CD4-positive, alpha-beta T cell (primary cell): ENCODE data around the gene PLEKHH2. TPM values are rescaled to one million over a fixed set of nuclear protein-coding genes. Genes with fewer than 3 reads are reported as not detected.

Experiments used
- ATAC-seq: fragments of 200-7000 bp; cut with Tn5 transposase; one replicate; pipeline ENCODE4 v1.10.0; 2022; ENCODE audit warnings: mild to moderate bottlenecking; ENCODE audit not compliant: poor library complexity
- CTCF ChIA-PET: fragments of 350-600 bp; sonication (Branson Sonifier 250); formaldehyde crosslinking; loops from one replicate; lab custom pipeline; 2021; ENCODE audit warnings: antibody characterized with exemption, inconsistent platforms; lab: Charles Lee
- POLR2A ChIA-PET: fragments of 350-600 bp; sonication (Branson Sonifier 250); formaldehyde crosslinking; loops from one replicate; lab custom pipeline; 2021; ENCODE audit warnings: antibody characterized with exemption, inconsistent platforms; lab: Charles Lee
- DNase-seq, 14 experiments: peaks; one replicate each; pipeline ENCODE4 v3.0.0-alpha.2; 2013 to 2020; ENCODE audit warnings: mixed read lengths in 2 of 14
- H3K27ac ChIP-seq, 2 donors: one replicate each; pipeline versions ENCODE4 v1.5.1 to v1.7.0; 2013; ENCODE audit warnings: low read length in 2 of 2, low read depth in 1 of 2, mild to moderate bottlenecking in 1 of 2
- H3K27me3 ChIP-seq, 2 experiments: 1 replicate in 1 of 2; 2 replicates in 1 of 2; pipeline versions ENCODE4 v1.6.1 to v1.7.0; 2013; ENCODE audit warnings: low read length in 2 of 2, control low read depth in 1 of 2, mild to moderate bottlenecking in 1 of 2, moderate library complexity in 1 of 2; ENCODE audit not compliant: insufficient read depth in 2 of 2, control insufficient read depth in 1 of 2
- H3K36me3 ChIP-seq: one replicate; pipeline ENCODE4 v1.6.1; 2013; ENCODE audit warnings: low read length, control low read depth; ENCODE audit not compliant: insufficient read depth
- H3K4me1 ChIP-seq: one replicate; pipeline ENCODE4 v1.6.1; 2013; ENCODE audit warnings: low read length, control low read depth; ENCODE audit not compliant: insufficient read depth
- H3K4me3 ChIP-seq: one replicate; pipeline ENCODE4 v1.5.1; 2013; ENCODE audit warnings: mild to moderate bottlenecking, low read length, moderate library complexity
- H3K9me3 ChIP-seq, 2 experiments: 1 replicate in 1 of 2; 2 replicates in 1 of 2; pipeline versions ENCODE4 v1.6.1 to v1.7.0; 2013; ENCODE audit warnings: low read length in 2 of 2, mild to moderate bottlenecking in 2 of 2, control low read depth in 1 of 2, moderate library complexity in 1 of 2; ENCODE audit not compliant: control insufficient read depth in 1 of 2, insufficient read depth in 1 of 2
- H3K27ac Mint-ChIP-seq: one replicate; pipeline ENCODE4 v1.8.0; 2020; ENCODE audit warnings: mixed read lengths
- H3K27me3 Mint-ChIP-seq: one replicate; pipeline ENCODE4 v1.8.0; 2021; ENCODE audit warnings: mixed read lengths
- H3K36me3 Mint-ChIP-seq: one replicate; pipeline ENCODE4 v1.8.0; 2021; ENCODE audit warnings: low read depth, mixed read lengths
- H3K4me1 Mint-ChIP-seq: one replicate; pipeline ENCODE4 v1.8.0; 2021; ENCODE audit warnings: low read depth, mixed read lengths
- H3K4me3 Mint-ChIP-seq: one replicate; pipeline ENCODE4 v1.8.0; 2020; ENCODE audit warnings: mild to moderate bottlenecking, mixed read lengths
- H3K9me3 Mint-ChIP-seq: one replicate; pipeline ENCODE4 v1.8.0; 2020; ENCODE audit warnings: mixed read lengths
- CTCF ChIP-seq: fragments of 200-600 bp; IDR thresholded peaks from one replicate; pipeline ENCODE4 v1.8.0; 2022; ENCODE audit warnings: antibody characterized with exemption, mild to moderate bottlenecking
- intact Hi-C, 2 experiments: fragments of 100-400 bp; cut with DNase I in 1 of 2; cut with micrococcal nuclease in 1 of 2; formaldehyde crosslinking; loops; one replicate each; pipeline versions ENCODE4 v1.15.1 to v1.9.0; 2023 to 2025; cut with DNase I, micrococcal nuclease
- total RNA-seq, 174 experiments: library from RNA in 2 of 174; stranded (reverse) in 2 of 174; gene quantifications; one replicate each; pipeline ENCODE4 v1.2.3 and lab custom pipeline; 2021 to 2026

PLEKHH2 gene
- total RNA-seq, 2 experiments from 2014 or later: 1.6 to 2.7 TPM

- H3K36me3 Mint-ChIP-seq: peaks cover 8% of the 10 kb centered on the region
- POLR2A ChIA-PET: no interaction called here
- Histone ChIP-seq H3K4me1 (no peaks in the 10 kb centered on the region), H3K9me3 (no peaks in the 10 kb centered on the region), H3K27me3 (no peaks in the 10 kb centered on the region), H3K4me3 (no peak overlapping the region), H3K36me3 (no peaks in the 10 kb centered on the region), H3K27ac (no peak overlapping the region)
- CTCF ChIA-PET: interaction anchor here (1.0 kb wide), 1 partner anchor 66 kb away, joined by 3 read pairs; no protein-coding TSS in a partner anchor
- no peaks in the 10 kb centered on the region for H3K9me3 Mint-ChIP-seq
- no peak overlapping the region for H3K27ac Mint-ChIP-seq
- H3K4me1 Mint-ChIP-seq: no peaks in the 10 kb centered on the region
- no peak for TF ChIP-seq CTCF
- H3K4me3 Mint-ChIP-seq: no peak overlapping the region
- ATAC-seq (no peak), DNase-seq (no peak)
- intact Hi-C loops: no loop called here
- no peaks in the 10 kb centered on the region for H3K27me3 Mint-ChIP-seq
Measured at GRCh38 chr2:43800894-43801293, 163.8 kb downstream of the PLEKHH2 start.

GRCh38 chr2:43802135-43802534 is 165.1 kb downstream of the PLEKHH2 start:
- POLR2A ChIA-PET: no interaction called here

GRCh38 chr2:43803113-43803512 is 166.1 kb downstream of the PLEKHH2 start:
- no peak for TF ChIP-seq CTCF
- no peaks in the 10 kb centered on the region for H3K27me3 Mint-ChIP-seq
- DNase-seq (no peak), ATAC-seq (no peak)
- no peaks in the 10 kb centered on the region for H3K27me3 ChIP-seq
- no peaks in the 10 kb centered on the region for H3K4me1 ChIP-seq
- no peaks in the 10 kb centered on the region for H3K36me3 ChIP-seq
- no peaks in the 10 kb centered on the region for H3K9me3 Mint-ChIP-seq
- no peaks in the 10 kb centered on the region for H3K9me3 ChIP-seq
- H3K4me1 Mint-ChIP-seq: no peaks in the 10 kb centered on the region
- H3K4me3 ChIP-seq: no peak overlapping the region
- no peak overlapping the region for H3K27ac ChIP-seq
- no peak overlapping the region for H3K27ac Mint-ChIP-seq
- CTCF ChIA-PET: no interaction called here
- POLR2A ChIA-PET: no interaction called here
- intact Hi-C loops: no loop called here
- no peak overlapping the region for H3K4me3 Mint-ChIP-seq
- peaks cover 17% of the 10 kb centered on the region for H3K36me3 Mint-ChIP-seq

More at GRCh38 chr2:43802135-43802534, 165.1 kb downstream of the PLEKHH2 start:
- H3K27ac Mint-ChIP-seq: no peak overlapping the region
- Histone ChIP-seq H3K9me3 (no peaks in the 10 kb centered on the region), H3K4me1 (no peaks in the 10 kb centered on the region), H3K27ac (no peak overlapping the region), H3K36me3 (no peaks in the 10 kb centered on the region), H3K4me3 (no peak overlapping the region), H3K27me3 (no peaks in the 10 kb centered on the region)
- CTCF ChIA-PET: no interaction called here
- no peaks in the 10 kb centered on the region for H3K9me3 Mint-ChIP-seq
- intact Hi-C loops: no loop called here
- ATAC-seq: no peak
- DNase-seq: no peak
- H3K27me3 Mint-ChIP-seq: no peaks in the 10 kb centered on the region
- no peak for TF ChIP-seq CTCF
- no peak overlapping the region for H3K4me3 Mint-ChIP-seq
- peaks cover 13% of the 10 kb centered on the region for H3K36me3 Mint-ChIP-seq
- no peaks in the 10 kb centered on the region for H3K4me1 Mint-ChIP-seq
